Activated CD4-positive, alpha-beta T cell treated with anti-CD3 and anti-CD28 coated beads, Interleukin-10, Interleukin-2, amounts not matched to agents 100 ng/mL and 50 ng/mL, durations not matched to agents 16 hours and 8 hours (primary cell): ENCODE results near the gene GALNT9.
"Not testable (repeated sequence)": the region's sequence is repeated elsewhere in the genome, so short reads cannot be mapped to it uniquely, and the experiment has no call there.

Experiments used
- DNase-seq: peaks from one replicate; pipeline ENCODE4 v3.0.0-alpha.2; 2020

The GALNT9 gene

GRCh38 chr12:132278401-132279183 lies 50.8 kb downstream of the GALNT9 start:
- no peak for DNase-seq

GRCh38 chr12:132277949-132278348 lies 51.4 kb downstream of the GALNT9 start:
- no peak for DNase-seq

GRCh38 chr12:132277374-132277941 lies 51.9 kb downstream of the GALNT9 start:
- no peak for DNase-seq

GRCh38 chr12:132276827-132277373 lies 52.5 kb downstream of the GALNT9 start:
- DNase-seq, result no peak

- DNase-seq, result no peak
Measured at GRCh38 chr12:132276066-132276826, 53.1 kb downstream of the GALNT9 start.

- no peak for DNase-seq
Measured at GRCh38 chr12:132275631-132276030, 53.8 kb downstream of the GALNT9 start.

- DNase-seq, result no peak
Measured at GRCh38 chr12:132275110-132275531, 54.3 kb downstream of the GALNT9 start.

GRCh38 chr12:132273992-132274334 lies 55.4 kb downstream of the GALNT9 start:
- no peak for DNase-seq

- DNase-seq, result no peak
Measured at GRCh38 chr12:132272711-132273110, 56.7 kb downstream of the GALNT9 start.

GRCh38 chr12:132271755-132272092 lies 57.7 kb downstream of the GALNT9 start:
- no peak for DNase-seq

GRCh38 chr12:132270969-132271754 lies 58.2 kb downstream of the GALNT9 start:
- DNase-seq, result no peak

GRCh38 chr12:132270516-132270915 lies 58.9 kb downstream of the GALNT9 start:
- no peak for DNase-seq

- DNase-seq, result no peak
Measured at GRCh38 chr12:132269271-132269968, 60.0 kb downstream of the GALNT9 start.

- DNase-seq, result no peak
Measured at GRCh38 chr12:132268674-132269073, 60.7 kb downstream of the GALNT9 start.

GRCh38 chr12:132267873-132268272 lies 61.5 kb downstream of the GALNT9 start:
- DNase-seq, result no peak

GRCh38 chr12:132266802-132267201 lies 62.6 kb downstream of the GALNT9 start:
- DNase-seq, result no peak

- no peak for DNase-seq
Measured at GRCh38 chr12:132266370-132266769, 63.0 kb downstream of the GALNT9 start.

GRCh38 chr12:132265822-132266221 lies 63.6 kb downstream of the GALNT9 start:
- not testable (repeated sequence) for DNase-seq

- DNase-seq, result no peak
Measured at GRCh38 chr12:132265056-132265800, 64.2 kb downstream of the GALNT9 start.

- no peak for DNase-seq
Measured at GRCh38 chr12:132264086-132265010, 65.0 kb downstream of the GALNT9 start.
